ENCODE data around the gene TCTN3.
A peak's percentile ranks its signal among the peaks of the same experiment; 100 is the strongest.
"Not testable (repeated sequence)": the region's sequence is repeated elsewhere in the genome, so short reads cannot be mapped to it uniquely, and the experiment has no call there.

Gene TCTN3

GRCh38 chr10:95693668-95694534 is at the start of gene TCTN3:
Gene TCTN3, minus strand, starts transcription at chr10:95693927. Its CDS starts 28 bp downstream, at chr10:95693899.
- DNase-seq (ENCODE audit: low spot score): peak; percentile 98

- DNase-seq (ENCODE audit: low spot score): no peak
Observed at GRCh38 chr10:95742962-95743535, 49.3 kb upstream of the TCTN3 start.

GRCh38 chr10:95742485-95742884 is 48.8 kb upstream of the TCTN3 start:
- DNase-seq (ENCODE audit: low spot score): no peak

GRCh38 chr10:95741807-95742467 is 48.2 kb upstream of the TCTN3 start:
- no peak for DNase-seq (ENCODE audit: low spot score)

GRCh38 chr10:95739056-95739455 is 45.3 kb upstream of the TCTN3 start:
- DNase-seq (ENCODE audit: low spot score): no peak

GRCh38 chr10:95732907-95733306 is 39.2 kb upstream of the TCTN3 start:
- not testable (repeated sequence) for DNase-seq (ENCODE audit: low spot score)

- no peak for DNase-seq (ENCODE audit: low spot score)
Observed at GRCh38 chr10:95730233-95730632, 36.5 kb upstream of the TCTN3 start.

GRCh38 chr10:95729323-95730055 is 35.8 kb upstream of the TCTN3 start:
- DNase-seq (ENCODE audit: low spot score): no peak

GRCh38 chr10:95728526-95728925 is 34.8 kb upstream of the TCTN3 start:
- DNase-seq (ENCODE audit: low spot score): no peak

- not testable (repeated sequence) for DNase-seq (ENCODE audit: low spot score)
Observed at GRCh38 chr10:95722496-95722895, 28.8 kb upstream of the TCTN3 start.

- DNase-seq (ENCODE audit: low spot score): not testable (repeated sequence)
Observed at GRCh38 chr10:95720745-95721144, 27.0 kb upstream of the TCTN3 start.

GRCh38 chr10:95716866-95717265 is 23.1 kb upstream of the TCTN3 start:
- DNase-seq (ENCODE audit: low spot score): no peak

GRCh38 chr10:95716466-95716865 is 22.7 kb upstream of the TCTN3 start:
- no peak for DNase-seq (ENCODE audit: low spot score)

GRCh38 chr10:95711492-95711891 is 17.8 kb upstream of the TCTN3 start:
- no peak for DNase-seq (ENCODE audit: low spot score)

- DNase-seq (ENCODE audit: low spot score): no peak
Observed at GRCh38 chr10:95706990-95707389, 13.3 kb upstream of the TCTN3 start.

GRCh38 chr10:95706573-95706972 is 12.8 kb upstream of the TCTN3 start:
- DNase-seq (ENCODE audit: low spot score): no peak

GRCh38 chr10:95698415-95698814 is 4.7 kb upstream of the TCTN3 start:
- DNase-seq (ENCODE audit: low spot score): no peak

- DNase-seq (ENCODE audit: low spot score): no peak
Observed at GRCh38 chr10:95697429-95697828, 3.7 kb upstream of the TCTN3 start.

GRCh38 chr10:95694665-95695064 is 938 bp upstream of the TCTN3 start:
- no peak for DNase-seq (ENCODE audit: low spot score)

- no peak for DNase-seq (ENCODE audit: low spot score)
Observed at GRCh38 chr10:95693071-95693667, 558 bp downstream of the TCTN3 start.

GRCh38 chr10:95691281-95691680 is 2.4 kb downstream of the TCTN3 start:
- DNase-seq (ENCODE audit: low spot score): no peak

- DNase-seq (ENCODE audit: low spot score): no peak
Observed at GRCh38 chr10:95688648-95689047, 5.1 kb downstream of the TCTN3 start.

Measured in CD4-positive, alpha-beta T cell treated with Interleukin-6 at 100 ng/mL for 8 hours (primary cell).